Body of pancreas (tissue), 4 donors: ENCODE results near the gene ACE.

Source experiments
- POLR2A ChIP-seq, 3 donors: fragments of 450-650 bp; IDR thresholded peaks; one replicate each; pipeline ENCODE4 v1.6.1; 2016; ENCODE audit warnings: antibody characterized with exemption in 3 of 3, mild to moderate bottlenecking in 2 of 3
- TF ChIP-seq, protein P1 (sequence below), 7 experiments: fragments of 450-650 bp in 4 of 7; fragments of 200-600 bp in 3 of 7; sonication (generic) in 3 of 7; IDR thresholded peaks; one replicate each; pipeline ENCODE4 v1.5.1; 2016 to 2019; ENCODE audit warnings: antibody characterized with exemption in 7 of 7

DNA sequence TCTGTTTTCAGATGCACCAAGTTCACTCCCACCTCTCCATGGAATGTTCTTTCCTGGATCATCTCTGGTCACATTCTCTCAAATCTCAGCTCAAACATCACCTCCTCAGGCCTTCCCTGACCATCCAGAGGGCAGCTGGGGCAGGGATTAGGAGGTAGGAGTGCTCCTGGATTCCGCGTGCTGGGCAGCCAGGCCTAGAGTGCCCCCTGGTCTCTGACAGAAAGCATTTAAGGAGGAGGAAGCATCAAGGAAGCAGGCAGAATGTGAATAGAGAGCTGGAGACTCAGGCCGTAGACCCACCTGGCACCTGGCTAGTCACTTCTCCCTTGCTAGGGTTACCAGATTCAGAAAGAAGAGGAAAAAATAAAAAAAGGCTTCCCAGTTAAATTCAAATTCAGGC lies 28.2 kb upstream of the ACE start:
- TF ChIP-seq POLR2A (IDR thresholded peaks at IDR 0.05), result no peak
- TF ChIP-seq, protein P1, sequence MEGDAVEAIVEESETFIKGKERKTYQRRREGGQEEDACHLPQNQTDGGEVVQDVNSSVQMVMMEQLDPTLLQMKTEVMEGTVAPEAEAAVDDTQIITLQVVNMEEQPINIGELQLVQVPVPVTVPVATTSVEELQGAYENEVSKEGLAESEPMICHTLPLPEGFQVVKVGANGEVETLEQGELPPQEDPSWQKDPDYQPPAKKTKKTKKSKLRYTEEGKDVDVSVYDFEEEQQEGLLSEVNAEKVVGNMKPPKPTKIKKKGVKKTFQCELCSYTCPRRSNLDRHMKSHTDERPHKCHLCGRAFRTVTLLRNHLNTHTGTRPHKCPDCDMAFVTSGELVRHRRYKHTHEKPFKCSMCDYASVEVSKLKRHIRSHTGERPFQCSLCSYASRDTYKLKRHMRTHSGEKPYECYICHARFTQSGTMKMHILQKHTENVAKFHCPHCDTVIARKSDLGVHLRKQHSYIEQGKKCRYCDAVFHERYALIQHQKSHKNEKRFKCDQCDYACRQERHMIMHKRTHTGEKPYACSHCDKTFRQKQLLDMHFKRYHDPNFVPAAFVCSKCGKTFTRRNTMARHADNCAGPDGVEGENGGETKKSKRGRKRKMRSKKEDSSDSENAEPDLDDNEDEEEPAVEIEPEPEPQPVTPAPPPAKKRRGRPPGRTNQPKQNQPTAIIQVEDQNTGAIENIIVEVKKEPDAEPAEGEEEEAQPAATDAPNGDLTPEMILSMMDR (IDR thresholded peaks at IDR 0.05), result no peak
